GM19043 (cell line): Measurements from ENCODE around the gene OTULIN.

Experiments
- ATAC-seq: cut with Tn5 transposase; IDR thresholded peaks from one replicate; pipeline ENCODE4 v1.9.1; 2021; ENCODE audit warnings: low read depth; ENCODE audit not compliant: unreplicated experiment

The OTULIN gene

DNA sequence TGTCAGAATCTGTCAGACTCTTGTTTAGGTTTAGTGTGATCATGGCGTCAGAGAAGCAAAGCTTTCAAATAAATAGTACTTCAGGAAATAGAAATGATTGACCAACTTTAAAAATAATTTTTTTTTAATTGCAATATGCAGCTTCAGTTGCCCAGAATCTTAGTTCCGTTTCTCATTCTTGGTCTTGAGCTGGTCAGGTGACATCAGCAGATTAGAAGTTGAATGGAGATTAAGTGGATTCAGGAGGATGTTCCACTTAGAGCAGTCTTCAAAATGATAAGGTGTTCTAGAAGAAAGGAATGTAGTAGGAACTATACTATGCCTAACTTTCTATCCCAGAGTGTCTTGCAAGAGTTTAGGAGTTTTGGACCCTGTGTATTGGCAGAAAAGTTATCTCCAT lies 30.6 kb downstream of the OTULIN start:
- ATAC-seq: no peak

DNA sequence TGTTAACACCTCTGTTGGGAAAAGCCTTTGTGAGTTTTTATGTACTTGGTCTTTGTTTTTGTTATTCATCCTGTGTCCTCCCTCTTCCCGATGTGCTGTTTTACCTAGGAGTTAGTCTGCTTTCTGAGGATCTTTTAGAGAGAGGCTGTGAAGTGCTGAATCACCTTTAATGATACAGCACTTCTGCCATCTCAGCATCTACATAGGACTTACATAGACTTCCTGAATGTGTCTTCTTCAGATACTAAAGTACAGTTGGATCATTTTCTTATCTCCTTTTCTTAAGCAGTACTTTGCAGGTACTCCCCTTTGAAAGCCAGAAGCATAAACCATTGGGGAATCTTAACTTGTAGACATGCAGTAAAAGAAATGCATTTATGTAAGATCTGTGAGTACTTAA lies 31.5 kb downstream of the OTULIN start:
- no peak for ATAC-seq

DNA sequence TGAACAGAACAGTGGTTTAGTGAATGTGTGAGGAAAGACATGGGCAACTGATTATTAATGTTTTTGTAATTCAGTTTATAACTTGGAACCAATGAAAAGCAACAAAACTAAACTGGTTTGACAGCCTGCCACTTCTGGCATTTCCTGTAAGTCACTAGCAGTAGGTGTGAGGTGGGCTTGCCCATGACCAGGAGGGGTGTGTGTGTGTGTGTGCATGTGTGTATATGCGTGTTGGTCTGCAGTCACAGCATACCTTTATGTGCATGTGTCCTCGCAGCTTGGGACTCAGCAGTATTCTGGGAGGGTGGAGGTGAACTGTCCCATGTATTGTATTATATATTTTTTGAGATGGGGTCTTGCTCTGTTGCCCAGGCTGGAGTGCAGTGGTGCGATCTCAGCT lies 32.3 kb downstream of the OTULIN start:
- no peak for ATAC-seq

DNA sequence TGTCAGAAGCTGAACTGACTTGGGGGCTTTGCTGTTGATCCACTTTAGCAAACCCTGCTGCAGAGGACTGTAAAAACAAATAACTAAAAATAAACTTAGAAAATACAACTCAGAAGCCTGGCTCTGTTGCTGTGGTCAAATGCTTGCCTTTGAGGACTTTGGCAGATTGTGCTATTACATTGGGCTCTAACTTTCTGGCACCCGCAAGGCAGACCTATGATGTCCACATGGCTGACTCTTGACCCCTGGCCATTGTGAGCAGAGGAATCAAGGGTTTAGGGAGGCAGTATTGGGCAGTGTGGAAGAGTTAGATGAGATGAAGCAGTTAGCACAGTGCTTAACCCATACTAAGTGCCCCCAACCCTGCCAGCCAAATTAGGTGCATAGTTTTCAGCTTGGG lies 34.0 kb downstream of the OTULIN start:
- ATAC-seq: no peak

DNA sequence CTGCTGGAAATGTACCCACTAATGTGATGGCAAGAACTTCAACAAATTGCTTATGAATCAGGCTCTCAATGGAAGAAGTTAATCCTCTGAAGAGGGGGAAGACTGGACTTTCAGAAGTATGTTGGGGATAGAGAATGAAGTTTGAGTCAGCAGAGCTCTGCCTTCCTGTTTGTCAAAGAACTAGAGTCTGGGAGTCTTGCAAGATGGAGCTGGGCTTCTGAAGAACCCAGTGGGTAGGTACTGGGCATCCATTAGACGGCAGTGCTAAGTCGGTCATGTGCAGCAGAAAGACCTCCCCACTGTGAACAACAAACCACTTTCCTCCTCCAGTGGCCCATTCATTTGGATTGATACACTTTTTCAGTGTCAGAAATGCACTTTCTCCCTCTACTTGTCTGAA lies 34.6 kb downstream of the OTULIN start:
- no peak for ATAC-seq

DNA sequence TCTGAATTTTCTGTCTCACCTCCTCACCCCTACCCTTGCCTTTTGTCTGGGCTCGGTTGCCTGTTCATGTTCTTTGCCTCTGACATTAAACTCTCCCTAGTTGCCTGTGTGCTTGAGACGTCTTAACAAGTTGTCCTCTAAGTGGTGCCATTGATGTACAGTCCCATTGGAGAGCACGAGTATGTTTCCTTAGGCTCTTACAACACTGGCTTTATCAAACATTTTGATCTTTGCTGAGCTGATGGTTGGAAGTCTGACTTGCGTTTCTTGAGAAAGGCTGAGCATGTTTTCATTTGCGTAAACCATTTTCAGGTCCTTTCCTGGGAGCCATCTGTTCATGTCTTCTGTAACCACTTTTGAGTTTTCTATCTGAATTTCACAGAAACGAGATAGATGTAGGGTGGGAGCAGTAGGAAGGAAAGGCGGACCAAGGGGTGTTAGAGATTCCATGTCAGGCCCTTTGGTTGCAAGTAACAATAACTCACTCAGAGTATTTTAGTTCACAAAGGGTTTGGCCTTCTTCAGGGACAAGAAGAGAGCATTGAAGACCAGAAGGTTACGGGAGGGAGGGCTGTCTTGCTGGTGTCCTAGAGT lies 35.4 kb downstream of the OTULIN start:
- no peak for ATAC-seq

DNA sequence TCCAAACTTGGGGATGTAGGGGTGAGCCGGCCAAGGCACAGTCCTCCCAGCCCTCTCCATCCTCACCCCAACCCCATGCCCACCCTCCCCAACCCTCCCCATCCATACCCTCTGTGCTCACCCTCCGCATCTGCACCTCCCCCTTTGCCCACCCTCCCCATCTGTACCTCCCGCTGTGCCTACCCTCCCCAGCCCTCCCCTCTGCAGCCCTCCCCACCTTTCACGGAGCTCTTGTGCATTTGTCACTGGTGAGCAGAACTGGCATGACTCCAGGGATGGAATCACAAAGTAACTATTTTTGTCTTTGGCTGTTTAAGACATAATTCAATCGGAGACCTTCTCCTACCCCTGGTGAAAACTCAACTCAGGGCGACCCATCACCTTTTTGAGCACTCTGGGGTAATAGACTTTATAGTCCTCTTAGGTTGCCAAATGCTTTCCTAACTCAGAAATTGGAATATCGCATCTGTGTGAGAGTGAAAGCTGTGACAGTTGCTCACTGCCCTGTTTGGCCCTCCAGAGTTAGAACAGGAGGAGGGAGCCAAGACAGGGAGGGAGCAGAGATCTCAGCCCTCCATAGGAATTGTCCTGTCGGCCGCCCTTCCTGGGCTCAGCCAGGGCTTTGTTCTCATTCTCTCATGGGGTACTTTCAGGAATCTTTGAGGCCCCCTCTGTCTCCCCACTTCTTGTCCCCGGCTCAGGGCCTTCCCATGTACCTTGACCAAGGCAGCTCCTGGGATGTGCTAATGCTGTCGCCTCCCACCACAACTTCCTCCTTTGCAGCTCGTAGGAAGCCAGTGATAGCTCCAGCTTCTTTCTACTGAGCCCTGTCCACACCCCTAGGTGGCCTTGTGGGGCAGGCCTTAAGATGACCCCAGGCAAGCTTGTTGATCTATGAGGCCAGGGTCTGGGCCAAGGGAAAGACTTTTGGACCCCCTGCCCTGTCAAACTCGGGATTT lies 36.2 kb downstream of the OTULIN start:
- ATAC-seq: no peak

DNA sequence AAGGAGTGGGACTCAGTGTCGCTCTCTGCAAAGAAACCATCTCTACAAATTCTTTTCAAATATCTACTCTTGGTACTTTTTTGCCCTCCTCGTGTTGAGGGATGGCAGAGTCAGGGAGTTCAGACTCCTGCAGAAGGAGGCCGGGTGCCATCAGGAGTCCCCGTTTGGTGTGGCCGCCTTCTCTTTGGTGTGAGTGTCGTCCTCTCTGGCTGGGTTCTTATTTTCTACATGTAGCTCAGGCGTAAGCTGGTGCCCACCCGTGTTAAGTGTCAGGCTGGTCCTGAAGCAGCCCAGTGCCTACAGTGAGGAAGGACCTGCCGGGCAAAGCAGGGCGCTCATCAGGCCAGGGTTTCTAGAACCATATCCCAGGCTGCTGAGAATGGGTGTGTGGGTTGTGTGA lies 37.0 kb downstream of the OTULIN start:
- no peak for ATAC-seq

DNA sequence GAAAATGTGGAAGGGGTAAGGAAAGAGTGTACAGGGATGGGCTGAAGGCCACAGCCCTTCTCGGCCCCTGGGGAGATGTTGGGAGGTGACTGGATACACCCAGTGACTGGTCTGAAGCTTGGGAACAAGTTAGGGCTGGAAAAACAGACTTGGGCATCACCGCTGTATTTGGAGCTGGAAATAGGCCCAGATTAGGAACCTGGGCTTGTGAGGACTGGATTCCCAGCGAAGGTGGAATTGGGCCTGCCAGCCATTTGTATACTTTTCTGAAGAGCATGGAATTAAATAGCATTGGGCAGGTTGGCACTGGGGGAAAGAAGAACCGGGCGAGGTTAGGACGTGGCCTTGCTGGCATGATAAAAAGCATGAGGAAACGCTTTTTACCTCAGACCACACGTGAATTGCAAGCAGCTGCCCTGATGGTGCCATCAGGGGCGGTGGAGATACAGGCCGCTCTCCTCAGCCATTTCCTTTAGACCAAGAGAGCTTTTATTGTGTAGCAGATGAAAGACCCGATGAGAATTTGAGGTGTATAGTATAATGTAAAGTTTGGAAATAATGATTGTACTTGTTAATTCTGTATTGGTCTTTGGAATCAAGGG lies 37.8 kb downstream of the OTULIN start:
- no peak for ATAC-seq

DNA sequence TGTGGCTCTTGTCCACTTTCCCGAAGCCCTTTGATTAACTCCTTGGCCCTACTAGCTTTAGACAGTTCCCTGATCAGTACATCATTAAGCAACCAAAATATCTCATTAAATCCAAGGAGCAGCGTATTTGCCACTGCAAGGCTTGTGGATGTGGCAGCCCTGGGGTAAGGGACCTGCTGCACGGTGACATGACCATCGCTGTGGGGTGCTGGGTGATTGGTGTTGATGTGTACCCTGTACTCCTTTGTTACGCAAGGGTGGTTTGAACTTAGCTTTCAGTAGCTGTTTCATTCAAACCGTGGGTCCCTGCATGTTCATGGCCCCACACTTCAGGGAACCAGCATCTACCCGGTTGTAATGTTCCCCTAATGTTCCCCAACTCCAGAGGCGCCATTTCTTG lies 41.0 kb downstream of the OTULIN start:
- ATAC-seq: no peak

DNA sequence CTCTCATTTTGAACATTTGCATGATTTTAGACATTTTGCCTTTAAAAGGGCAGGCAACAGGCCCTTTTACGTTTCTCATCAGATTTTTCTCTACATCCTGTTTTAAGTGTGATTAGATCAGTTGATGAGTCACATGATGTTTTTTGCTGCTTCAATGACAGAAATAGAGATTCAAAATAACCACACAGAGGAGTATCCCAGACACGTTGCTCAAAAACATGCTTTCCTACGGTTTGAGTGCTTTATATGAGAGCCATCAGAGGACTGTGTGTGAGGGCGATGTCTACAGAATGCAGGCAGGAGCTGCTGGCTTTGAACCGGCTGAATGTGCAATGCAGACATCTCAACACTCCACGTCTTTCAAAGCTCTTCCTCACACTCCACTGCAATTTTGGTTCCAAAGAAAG lies 42.1 kb downstream of the OTULIN start:
- no peak for ATAC-seq

DNA sequence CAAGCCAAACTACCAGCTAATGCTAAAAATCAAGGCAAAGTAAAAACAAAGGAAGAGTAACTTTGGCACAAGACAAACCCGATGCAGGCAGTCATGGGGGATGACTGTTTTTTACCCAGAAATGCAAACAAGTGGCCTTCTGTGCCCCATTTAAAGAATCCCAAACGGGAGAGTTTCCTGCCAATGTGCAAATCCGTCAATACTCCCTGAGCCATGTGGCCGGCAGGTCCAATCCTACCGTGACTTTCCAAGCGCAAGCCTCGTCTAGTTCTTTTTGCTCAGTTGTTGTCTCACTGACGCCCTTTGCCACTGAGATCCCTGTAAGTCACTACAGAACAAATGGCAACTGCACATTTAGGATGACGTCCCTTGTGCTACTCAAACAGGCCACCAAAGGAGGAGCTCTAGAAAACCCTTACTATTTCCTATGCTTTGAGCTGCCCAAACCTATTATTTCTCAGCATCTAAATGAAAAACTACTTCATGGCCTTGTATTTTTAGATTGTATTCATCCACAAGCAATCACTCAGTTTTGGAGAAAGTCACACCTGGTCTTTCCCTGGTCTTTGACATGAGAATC lies 43.4 kb downstream of the OTULIN start:
- ATAC-seq: no peak

DNA sequence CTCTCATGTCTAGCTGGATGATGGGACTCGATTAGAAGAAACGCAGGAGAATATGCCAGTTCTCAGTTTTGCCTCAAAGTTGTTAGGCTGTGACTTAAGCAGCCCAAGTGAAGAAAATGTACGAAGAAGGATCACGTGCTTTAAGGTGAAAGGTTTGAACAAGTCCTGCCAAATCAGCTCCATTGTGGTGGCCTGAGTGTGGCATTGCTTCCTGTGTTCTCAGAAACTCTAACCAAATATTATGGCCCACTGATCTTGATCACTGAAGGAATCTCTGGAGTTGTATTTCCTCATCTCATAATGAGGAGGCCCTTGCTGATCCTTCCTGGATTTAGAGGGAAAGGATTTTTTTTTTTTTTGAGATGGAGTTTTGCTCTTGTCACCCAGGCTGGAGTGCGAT lies 44.0 kb downstream of the OTULIN start:
- no peak for ATAC-seq

DNA sequence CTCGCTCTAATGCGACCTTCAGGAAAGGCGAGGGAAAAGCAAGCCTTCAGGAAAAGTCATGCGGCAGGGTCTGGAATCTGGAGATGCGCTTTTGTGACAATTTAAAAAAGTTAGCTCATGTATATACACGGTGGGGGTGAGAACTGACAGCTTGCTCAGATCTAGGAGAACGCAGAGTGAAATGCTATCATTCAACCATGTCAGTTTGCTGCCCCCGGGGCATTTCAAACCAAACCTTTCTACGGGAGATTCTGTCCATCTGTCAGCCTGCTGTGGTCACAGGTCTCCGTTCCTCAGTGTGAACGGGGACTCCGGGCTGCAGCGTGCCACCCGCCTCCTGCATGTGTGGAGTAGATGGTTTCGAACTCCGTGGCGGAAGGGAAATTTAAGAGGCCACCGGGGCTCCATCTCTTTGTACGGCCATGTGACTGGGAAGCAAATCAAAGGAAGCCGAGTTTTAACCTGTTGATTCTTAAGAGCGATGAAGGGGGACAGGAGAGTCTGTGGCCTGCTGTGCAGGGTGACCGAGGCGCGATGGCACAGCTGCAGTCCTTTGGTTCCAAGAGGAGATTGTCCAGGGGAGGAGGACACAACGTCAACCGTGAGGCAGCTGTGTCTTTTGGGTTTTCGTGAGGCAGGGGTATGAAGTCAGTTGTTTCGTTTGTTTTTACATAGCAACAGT lies 45.9 kb downstream of the OTULIN start:
- ATAC-seq: no peak

DNA sequence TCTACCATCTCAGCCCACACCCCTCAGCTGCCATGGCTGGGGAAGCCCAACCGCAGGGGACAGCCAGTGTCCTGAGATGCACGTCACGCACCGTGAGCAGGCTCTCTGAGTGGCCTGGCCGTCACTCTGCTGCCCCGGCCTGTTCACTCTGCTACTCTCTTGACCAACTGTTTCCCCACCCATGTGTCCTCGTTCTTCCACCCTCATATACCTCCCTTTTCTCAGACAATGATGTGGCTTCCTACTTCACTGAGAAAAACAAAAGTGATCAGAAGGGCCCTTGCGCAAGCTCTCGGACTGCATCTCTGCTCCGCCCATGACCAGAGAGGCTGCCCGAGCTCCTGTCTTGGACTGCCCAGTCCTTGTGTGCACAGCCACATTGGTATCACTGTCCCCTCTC lies 47.6 kb downstream of the OTULIN start:
- no peak for ATAC-seq

DNA sequence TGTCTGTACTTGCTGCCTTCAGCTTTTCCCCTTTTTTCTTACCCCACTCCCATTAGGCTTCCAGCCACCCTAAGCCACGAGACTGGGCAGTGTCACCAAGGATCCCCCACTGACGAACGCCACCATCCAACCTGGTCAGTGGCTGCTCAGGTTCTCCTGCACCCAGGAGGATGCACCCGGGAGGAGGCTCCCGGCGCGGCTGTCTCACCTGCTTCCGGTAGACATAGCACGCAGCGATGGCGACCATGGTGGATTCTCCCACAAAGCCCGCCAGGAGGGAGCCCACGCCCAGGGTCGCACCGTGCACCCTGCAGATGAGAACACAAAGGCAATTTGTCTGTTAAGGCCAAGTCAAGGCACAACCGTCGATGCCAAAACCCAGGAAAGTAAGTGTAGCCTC lies 48.1 kb downstream of the OTULIN start:
- ATAC-seq: no peak

DNA sequence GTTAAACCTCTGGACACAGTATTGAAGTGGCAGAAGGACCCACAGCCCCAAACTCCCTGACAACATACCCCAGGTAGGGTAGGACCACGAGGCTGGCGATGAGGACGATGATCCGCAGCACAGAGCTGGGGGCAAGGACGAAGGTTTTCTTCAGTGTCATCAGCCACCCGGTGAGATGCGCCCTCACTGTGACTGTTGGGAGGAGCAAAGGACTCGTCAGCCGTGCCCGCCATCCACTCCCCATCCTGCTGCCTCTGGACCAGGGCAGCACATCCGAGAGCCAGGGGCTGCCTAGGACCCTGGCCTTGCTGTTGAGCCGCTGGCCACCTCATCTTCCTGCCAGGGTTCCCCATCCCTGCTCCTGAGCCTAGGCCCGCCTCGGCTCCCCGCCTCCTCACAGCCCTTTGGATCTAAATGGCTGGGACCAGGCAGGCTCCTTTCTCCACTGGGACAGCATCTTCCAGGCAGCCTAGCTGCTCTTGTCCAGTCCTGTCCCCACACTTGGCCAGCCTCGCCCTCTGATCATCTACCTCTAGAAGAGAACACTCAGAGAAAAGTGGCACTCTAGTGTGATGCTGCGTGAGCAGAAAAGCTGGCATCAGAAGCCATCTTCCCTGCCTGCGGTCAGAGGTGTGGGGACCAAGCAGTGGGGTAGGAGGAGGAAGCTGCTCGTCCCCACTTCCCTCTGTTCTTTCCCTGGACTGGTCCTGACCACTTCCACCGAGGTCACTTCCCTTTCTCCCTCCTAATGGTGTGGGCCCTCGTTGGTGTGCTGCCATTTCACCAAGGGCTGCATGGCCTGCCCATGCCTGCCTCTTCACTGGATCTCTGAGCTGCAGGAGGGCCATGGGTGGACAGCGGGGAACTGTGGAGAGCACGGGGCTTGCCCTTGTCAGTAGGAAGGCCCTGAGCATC lies 49.2 kb downstream of the OTULIN start:
- ATAC-seq: no peak

DNA sequence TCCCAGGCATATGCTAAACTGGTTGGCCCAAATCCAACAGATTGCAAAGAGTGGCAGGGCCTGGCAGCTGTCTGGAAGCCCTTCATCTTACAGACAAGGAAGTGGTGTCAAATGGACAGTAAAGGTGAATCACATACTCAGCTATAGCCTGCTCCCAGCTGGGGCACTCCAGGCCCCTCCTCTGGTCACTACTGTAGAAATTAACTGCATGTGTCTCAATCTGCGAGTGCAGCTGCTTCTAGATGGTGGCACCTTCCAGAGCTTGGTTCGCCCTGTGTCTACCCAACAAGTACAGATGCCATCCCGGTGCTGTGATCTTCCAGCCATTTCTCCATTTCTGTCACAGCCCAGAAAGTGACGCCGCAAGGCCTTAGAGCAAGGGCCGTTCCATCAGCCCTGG lies 50.2 kb downstream of the OTULIN start:
- no peak for ATAC-seq

DNA sequence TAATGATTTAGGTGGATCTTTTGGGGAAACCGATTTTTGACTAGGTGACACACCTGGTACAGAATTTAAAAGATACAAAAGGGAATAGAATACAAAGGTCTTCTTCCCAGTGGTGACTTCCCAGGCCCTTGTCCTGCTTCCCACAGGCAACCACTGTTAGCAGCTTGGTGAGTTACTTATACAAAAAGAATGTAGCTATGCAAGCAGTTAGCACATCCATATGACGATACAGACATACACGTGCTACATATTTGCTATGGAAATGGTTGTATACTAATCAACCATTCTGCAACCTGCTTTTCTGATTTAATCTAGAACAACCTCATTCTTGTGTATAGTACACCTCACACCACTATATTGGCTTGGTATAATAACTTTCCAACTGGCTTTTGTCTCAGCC lies 51.0 kb downstream of the OTULIN start:
- no peak for ATAC-seq
